KMS-11 (cell line): ENCODE results near the gene ITPKA.

Experiments
- H2AFZ ChIP-seq: fragments of 200-600 bp; sonication (generic); 2 replicates; pipeline ENCODE4 v1.6.1; 2016; ENCODE audit warnings: antibody characterized with exemption, mixed run types, low read depth
- H3K27ac ChIP-seq: fragments of 200-600 bp; sonication (generic); 2 replicates; pipeline ENCODE4 v1.6.1; 2016; ENCODE audit warnings: mild to moderate bottlenecking, mixed run types
- H3K27me3 ChIP-seq: fragments of 200-600 bp; sonication (generic); 2 replicates; pipeline ENCODE4 v1.6.1; 2017; ENCODE audit warnings: mild to moderate bottlenecking, low read depth, mixed run types, moderate library complexity; ENCODE audit not compliant: insufficient read depth
- H3K36me3 ChIP-seq: fragments of 200-600 bp; sonication (generic); 2 replicates; pipeline ENCODE4 v1.6.1; 2017; ENCODE audit warnings: mild to moderate bottlenecking, mixed run types; ENCODE audit not compliant: insufficient read depth
- H3K4me1 ChIP-seq: fragments of 200-600 bp; sonication (generic); 2 replicates; pipeline ENCODE4 v1.6.1; 2016; ENCODE audit warnings: mild to moderate bottlenecking, low read depth, mixed run types; ENCODE audit not compliant: poor library complexity, severe bottlenecking
- H3K4me2 ChIP-seq: fragments of 200-600 bp; sonication (generic); 2 replicates; pipeline ENCODE4 v1.7.0; 2016; ENCODE audit warnings: mild to moderate bottlenecking, mixed run types
- H3K4me3 ChIP-seq: fragments of 200-600 bp; sonication (generic); IDR thresholded peaks from 2 replicates; pipeline ENCODE4 v1.6.1; 2017; ENCODE audit warnings: low read depth, low read length, mixed read lengths; ENCODE audit not compliant: insufficient read depth
- H3K79me2 ChIP-seq: fragments of 200-600 bp; sonication (generic); 2 replicates; pipeline ENCODE4 v1.6.1; 2016; ENCODE audit warnings: low read depth, mixed run types; ENCODE audit not compliant: insufficient read depth
- H3K9ac ChIP-seq: fragments of 200-600 bp; sonication (generic); 2 replicates; pipeline ENCODE4 v1.6.1; 2016; ENCODE audit warnings: mild to moderate bottlenecking, mixed run types
- H4K20me1 ChIP-seq: fragments of 200-600 bp; sonication (generic); 2 replicates; pipeline ENCODE4 v1.6.1; 2016; ENCODE audit warnings: mild to moderate bottlenecking, mixed run types; ENCODE audit not compliant: insufficient read depth
- CTCF ChIP-seq: fragments of 200-600 bp; sonication (generic); conservative IDR thresholded peaks from 2 replicates; pipeline ENCODE4 v1.6.1; 2017; ENCODE audit warnings: low read depth, mild to moderate bottlenecking, antibody characterized with exemption, low read length, moderate library complexity, mixed read lengths

ITPKA gene

GRCh38 chr15:41511331-41511898 lies 17.7 kb downstream of the ITPKA start:
- H3K4me3 ChIP-seq = no peak overlapping the region
- H3K27ac ChIP-seq = no peak overlapping the region
- no peaks in the 10 kb centered on the region for H3K79me2 ChIP-seq
- no peak overlapping the region for H3K4me2 ChIP-seq
- peaks cover 9% of the 10 kb centered on the region for H3K4me1 ChIP-seq
- no peaks in the 10 kb centered on the region for H3K27me3 ChIP-seq
- no peak overlapping the region for H3K9ac ChIP-seq
- no peak for TF ChIP-seq CTCF
- no peaks in the 10 kb centered on the region for H4K20me1 ChIP-seq
- no peaks in the 10 kb centered on the region for H3K36me3 ChIP-seq
- H2AFZ ChIP-seq = no peak overlapping the region

- Histone ChIP-seq H3K4me2 (no peak overlapping the region), H3K27ac (no peak overlapping the region), H4K20me1 (no peaks in the 10 kb centered on the region), H3K27me3 (no peaks in the 10 kb centered on the region), H3K4me3 (no peak overlapping the region), H3K9ac (no peak overlapping the region), H3K36me3 (no peaks in the 10 kb centered on the region), H2AFZ (no peak overlapping the region), H3K4me1 (peaks cover 9% of the 10 kb centered on the region), H3K79me2 (no peaks in the 10 kb centered on the region)
- no peak for TF ChIP-seq CTCF
These were observed 18.3 kb downstream of the ITPKA start for GRCh38 chr15:41511899-41512369.

- Histone ChIP-seq H3K4me2 (no peak overlapping the region), H2AFZ (no peak overlapping the region), H3K4me3 (no peak overlapping the region), H3K36me3 (no peaks in the 10 kb centered on the region), H3K27me3 (no peaks in the 10 kb centered on the region), H3K9ac (no peak overlapping the region), H3K79me2 (no peaks in the 10 kb centered on the region), H3K4me1 (peaks cover 9% of the 10 kb centered on the region), H4K20me1 (no peaks in the 10 kb centered on the region), H3K27ac (no peak overlapping the region)
- TF ChIP-seq CTCF = no peak
These were observed 18.9 kb downstream of the ITPKA start for GRCh38 chr15:41512512-41512939.

- Histone ChIP-seq H3K27ac (no peak overlapping the region), H3K36me3 (no peaks in the 10 kb centered on the region), H3K79me2 (no peaks in the 10 kb centered on the region), H4K20me1 (no peaks in the 10 kb centered on the region), H3K9ac (no peak overlapping the region), H3K4me2 (no peak overlapping the region), H3K4me1 (peaks cover 9% of the 10 kb centered on the region), H3K27me3 (no peaks in the 10 kb centered on the region), H2AFZ (no peak overlapping the region), H3K4me3 (no peak overlapping the region)
- no peak for TF ChIP-seq CTCF
These were observed 19.3 kb downstream of the ITPKA start for GRCh38 chr15:41512940-41513505.
